ENCODE measurements around the gene MGME1.
"Not testable (repeated sequence)": the region's sequence is repeated elsewhere in the genome, so short reads cannot be mapped to it uniquely, and the experiment has no call there.

Gene MGME1

DNA sequence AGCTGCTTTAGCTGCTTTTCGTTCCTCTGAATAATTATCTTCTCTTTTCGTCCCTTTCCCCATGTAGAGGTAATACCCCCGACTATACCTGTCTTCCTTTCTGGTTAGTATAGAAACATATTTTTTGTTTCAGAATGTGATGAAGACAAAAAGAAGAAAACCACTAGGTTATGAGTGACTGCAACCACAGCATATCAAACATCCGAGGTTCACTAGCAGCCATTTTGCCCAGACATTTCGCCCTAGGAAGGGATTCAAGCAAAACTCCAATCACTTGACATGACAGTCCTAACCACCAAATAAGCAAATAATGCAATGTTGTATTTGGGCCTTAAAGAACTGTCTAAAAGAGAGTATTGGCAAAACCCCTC lies 9.6 kb upstream of the MGME1 start:
- DNase-seq (ENCODE audit: low read depth in 2 of 2, low spot score in 1 of 2), result no peak

- DNase-seq (ENCODE audit: low read depth in 2 of 2, low spot score in 1 of 2), result not testable (repeated sequence)
Observed at GRCh38 chr20:17960400-17960885, 8.4 kb upstream of the MGME1 start.

DNA sequence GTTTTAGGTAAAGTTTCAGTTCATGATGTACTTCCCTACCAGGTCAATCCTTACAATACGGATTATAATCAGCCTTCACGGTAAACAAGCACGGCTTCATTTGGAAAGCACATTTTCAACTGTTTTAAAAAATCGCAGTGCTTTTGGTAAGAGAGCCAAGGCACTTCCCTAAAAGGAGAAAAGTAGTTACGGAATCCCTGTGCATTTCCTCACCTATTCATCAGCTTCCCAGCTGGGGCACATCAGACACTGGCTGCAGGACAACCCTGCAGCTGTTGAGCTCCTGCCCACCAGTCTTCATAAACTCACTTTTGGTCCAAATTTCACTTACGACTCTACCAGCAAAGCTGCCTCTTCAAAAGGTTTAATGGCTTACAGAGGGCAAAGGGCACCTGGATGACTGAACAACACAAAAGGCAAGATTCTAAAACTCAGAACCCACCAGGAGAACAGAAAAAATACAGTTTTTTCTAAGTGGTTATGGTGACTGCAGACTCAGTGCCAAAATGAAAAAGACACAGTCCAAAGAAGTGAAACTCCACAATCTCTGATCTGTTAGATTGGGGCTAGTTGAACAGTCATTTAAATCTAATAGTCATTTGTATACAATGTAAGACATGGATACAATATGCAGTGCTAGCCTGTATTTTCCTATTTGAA lies 7.8 kb upstream of the MGME1 start:
- no peak for DNase-seq (ENCODE audit: low read depth in 2 of 2, low spot score in 1 of 2)

- no peak for DNase-seq (ENCODE audit: low read depth in 2 of 2, low spot score in 1 of 2)
Observed at GRCh38 chr20:17961587-17961940, 7.3 kb upstream of the MGME1 start.

DNA sequence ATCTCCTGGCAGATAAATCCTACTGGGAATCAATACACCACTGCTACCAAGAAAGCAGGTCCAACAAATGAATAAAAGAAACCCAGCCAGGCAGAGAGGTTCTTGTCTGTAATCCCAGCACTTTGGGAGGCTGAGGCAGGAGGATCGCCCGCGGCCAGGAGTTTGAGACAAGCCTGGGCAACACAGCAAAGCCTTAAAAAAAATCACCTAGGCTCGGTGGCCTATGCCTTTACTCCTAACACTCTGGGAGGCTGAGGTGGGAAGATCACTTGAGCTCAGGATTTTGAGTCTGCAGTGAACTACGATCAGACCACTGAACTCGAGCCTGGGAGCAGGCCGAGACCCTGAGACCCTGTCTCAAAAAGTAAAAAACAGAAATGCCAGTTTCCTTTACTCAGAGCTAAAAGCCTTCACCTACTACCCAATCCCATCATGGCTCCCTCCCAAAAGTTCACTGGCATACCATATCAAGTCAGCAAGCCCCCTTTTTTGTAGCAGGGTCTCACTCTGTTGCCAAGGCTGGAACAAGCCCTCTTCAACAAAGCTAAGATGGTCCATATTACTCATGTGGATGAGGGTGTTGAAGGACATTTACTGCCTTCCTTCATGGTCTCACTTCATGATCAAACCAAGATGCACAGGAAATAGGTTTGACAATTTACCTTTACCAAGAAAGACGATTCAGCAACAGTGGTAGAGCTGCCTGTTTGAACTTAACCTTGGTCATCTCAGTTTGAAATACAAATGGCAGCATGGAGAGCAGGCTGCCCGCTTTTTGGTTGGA lies 5.5 kb upstream of the MGME1 start:
- DNase-seq (ENCODE audit: low read depth in 2 of 2, low spot score in 1 of 2), result no peak

- no peak for DNase-seq (ENCODE audit: low read depth in 2 of 2, low spot score in 1 of 2)
Observed at GRCh38 chr20:17964073-17964472, 4.7 kb upstream of the MGME1 start.

- DNase-seq (ENCODE audit: low read depth in 2 of 2, low spot score in 1 of 2), result no peak
Observed at GRCh38 chr20:17964632-17965031, 4.2 kb upstream of the MGME1 start.

- DNase-seq (ENCODE audit: low read depth in 2 of 2, low spot score in 1 of 2), result no peak
Observed at GRCh38 chr20:17965042-17965697, 3.6 kb upstream of the MGME1 start.

DNA sequence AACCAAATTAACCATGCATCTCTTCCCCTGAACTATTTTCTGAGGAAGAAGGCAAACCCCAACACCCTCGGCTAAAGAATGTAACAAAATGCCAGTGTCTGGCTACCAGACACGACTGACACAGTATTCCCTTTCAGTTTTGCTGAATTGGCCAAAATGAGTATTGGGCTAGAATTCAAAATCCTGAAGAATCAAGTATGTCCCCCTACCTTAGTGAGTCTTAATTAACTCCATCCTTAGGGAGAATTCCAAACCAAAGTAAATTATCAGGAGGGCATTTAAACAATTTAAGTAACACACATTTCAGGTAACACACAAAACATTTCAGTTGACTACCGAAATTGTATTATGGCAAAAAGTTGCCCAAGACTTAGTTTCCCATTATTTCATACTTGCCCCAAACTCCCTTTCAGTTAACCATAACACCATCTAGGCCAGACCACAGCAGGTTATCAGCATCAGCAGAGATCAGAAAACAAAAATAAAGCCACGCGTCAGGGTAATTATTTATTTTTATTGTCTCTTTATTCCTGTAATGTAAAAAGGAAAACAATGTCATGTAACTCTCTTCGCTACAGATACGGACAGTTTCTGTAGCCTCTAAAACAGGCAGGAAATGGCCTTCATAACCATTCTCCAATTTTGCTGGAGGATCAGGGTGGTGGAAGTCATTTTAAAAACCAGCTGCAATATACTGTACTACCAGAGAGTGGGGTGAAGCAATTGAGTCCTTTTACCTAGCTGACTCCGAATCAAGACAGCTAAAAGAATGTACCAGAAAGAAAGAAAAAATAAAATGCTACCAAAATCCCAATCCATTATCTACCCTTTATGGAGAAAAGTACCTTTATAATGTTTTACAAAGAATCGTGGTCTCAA lies 2.1 kb upstream of the MGME1 start:
- no peak for DNase-seq (ENCODE audit: low read depth in 2 of 2, low spot score in 1 of 2)

- DNase-seq (ENCODE audit: low read depth in 2 of 2, low spot score in 1 of 2), result peak in 1 of 2 donors; percentile 10
Observed at GRCh38 chr20:17967521-17968365, 1.1 kb upstream of the MGME1 start.

DNA sequence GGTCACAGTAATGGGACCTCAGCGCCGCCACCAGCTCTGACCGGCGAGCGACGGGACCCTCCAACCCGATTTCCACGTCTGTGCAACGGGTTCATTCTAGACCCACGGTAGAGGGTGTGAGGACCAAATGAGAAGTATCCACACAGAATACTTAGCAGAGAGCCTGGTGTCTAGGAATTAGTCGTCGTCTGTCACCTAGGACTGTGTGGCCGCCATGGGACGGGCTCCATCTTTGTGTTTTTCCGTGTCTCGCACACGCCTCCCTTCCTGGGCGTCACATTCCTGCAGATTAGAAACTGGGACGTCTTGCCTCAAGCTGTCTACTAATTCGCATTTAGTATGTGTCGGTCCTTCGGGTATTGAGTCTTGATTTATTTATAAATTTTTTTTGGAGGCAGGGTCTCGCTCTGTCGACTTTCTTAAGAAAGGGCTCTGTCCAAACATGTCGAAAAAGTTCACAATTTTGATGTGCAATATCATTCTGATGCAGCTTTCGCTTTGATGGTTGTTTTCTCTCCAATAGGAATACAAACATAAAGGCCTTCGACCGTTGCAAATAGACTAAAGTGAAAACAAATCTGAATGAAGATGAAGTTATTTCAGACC lies 563 bp downstream of the MGME1 start:
- DNase-seq (ENCODE audit: low read depth in 2 of 2, low spot score in 1 of 2), result peak in 1 of 2 donors; percentile 21

GRCh38 chr20:17969884-17970409 lies 1.1 kb downstream of the MGME1 start:
- no peak for DNase-seq (ENCODE audit: low read depth in 2 of 2, low spot score in 1 of 2)

- DNase-seq (ENCODE audit: low read depth in 2 of 2, low spot score in 1 of 2), result no peak
Observed at GRCh38 chr20:17971300-17972013, 2.6 kb downstream of the MGME1 start.

GRCh38 chr20:17972121-17972520 lies 3.3 kb downstream of the MGME1 start:
- no peak for DNase-seq (ENCODE audit: low read depth in 2 of 2, low spot score in 1 of 2)

- DNase-seq (ENCODE audit: low read depth in 2 of 2, low spot score in 1 of 2), result no peak
Observed at GRCh38 chr20:17976305-17976704, 7.5 kb downstream of the MGME1 start.

GRCh38 chr20:17985388-17986018 lies 16.7 kb downstream of the MGME1 start:
- no peak for DNase-seq (ENCODE audit: low read depth in 2 of 2, low spot score in 1 of 2)

DNA sequence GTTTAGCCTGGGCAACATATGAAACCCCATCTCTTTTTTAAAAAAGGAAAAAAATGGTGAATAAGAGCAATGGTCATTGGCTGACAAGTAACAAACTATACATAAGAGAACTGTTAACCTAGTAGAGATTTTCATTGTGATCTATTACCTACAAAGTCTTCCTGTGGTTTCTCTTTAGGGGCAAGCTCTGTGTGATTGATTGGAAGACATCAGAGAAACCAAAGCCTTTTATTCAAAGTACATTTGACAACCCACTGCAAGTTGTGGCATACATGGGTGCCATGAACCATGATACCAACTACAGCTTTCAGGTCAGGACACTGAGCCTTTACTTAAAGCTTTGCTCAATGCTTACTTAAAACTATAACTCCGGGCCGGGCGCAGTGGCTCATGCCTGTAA lies 19.2 kb downstream of the MGME1 start:
- DNase-seq (ENCODE audit: low read depth in 2 of 2, low spot score in 1 of 2), result no peak

DNA sequence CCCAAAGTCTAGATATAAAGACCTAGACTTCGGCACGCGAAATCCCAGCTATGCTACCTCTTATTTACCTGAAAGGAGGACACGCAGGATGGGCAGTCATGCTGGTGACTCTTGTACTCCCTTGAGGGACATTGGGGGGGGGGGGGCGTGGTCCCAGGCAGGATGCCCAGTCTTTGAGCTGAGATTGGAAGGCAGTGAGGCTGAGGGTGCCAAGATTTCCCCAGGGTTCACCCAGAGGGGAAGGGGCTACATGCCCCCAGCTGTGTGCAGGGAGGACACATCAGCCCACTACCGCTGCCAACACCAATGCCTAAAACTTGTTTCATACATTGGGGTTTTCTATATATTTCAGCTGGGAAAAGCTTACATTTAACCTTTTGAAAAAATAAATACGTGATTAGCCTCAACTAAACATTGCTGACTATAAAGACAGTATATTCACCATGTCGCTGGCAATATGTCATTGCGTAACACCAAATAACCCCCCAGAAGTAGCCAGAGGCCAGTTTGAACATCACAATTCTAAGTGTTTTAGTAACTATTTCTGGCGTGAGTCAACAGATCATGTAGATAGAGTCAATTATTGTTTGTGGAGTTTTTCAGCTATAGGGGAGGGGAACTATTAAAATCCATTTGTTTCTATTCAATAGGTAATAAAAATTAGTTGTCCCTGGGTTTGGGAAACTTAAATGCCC lies 21.6 kb downstream of the MGME1 start:
- no peak for DNase-seq (ENCODE audit: low read depth in 2 of 2, low spot score in 1 of 2)

All from stimulated activated CD8-positive, alpha-beta memory T cell treated with anti-CD3 and anti-CD28 coated beads, Interleukin-4, amount 100 ng/mL, for 1 hour (primary cell).